GM19351 (cell line): ENCODE measurements around the gene TCF19.

Source experiments
- ATAC-seq: cut with Tn5 transposase; IDR thresholded peaks from one replicate; pipeline ENCODE4 v1.9.1; 2021; ENCODE audit warnings: mild to moderate bottlenecking, moderate library complexity; ENCODE audit not compliant: unreplicated experiment

TCF19 gene

DNA sequence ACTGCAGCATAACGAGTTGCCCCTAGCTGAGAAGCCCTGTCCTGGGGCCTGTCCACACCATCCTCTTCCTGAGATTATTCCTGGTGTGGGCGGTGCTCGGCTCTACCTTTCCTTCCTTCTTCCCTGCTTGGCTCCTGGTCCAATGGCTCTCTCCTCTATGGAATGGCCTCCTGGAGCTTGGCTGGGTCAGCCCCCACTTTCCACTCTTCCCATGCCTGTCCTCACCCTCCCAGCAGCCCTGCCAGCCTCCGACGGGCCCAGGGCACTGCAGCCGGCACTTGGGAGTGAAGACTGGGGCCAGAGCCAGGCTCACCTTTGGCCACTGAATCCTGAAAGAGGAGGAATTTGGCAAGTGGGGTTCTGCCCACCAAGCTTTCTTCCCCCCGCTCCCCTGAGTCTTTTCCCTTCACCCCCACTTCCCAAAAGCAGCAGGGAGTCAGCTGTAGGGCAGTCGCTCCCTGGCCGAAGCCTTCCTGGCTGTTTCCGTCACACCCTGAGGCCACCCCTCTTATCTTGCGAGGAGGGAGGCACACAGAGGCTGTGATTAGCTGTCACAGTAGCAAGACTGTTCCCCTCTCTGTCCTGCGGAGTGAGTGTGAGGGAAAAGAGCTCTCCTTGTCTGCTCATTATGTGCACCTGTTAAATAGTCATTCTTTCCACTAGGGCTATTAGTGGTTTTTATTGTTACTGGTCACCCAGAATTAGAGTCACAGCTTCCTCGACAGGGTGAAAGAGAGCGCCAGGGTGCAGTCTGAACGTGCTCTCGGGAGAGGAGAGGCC lies 31.8 kb upstream of the TCF19 start:
- ATAC-seq = no peak

DNA sequence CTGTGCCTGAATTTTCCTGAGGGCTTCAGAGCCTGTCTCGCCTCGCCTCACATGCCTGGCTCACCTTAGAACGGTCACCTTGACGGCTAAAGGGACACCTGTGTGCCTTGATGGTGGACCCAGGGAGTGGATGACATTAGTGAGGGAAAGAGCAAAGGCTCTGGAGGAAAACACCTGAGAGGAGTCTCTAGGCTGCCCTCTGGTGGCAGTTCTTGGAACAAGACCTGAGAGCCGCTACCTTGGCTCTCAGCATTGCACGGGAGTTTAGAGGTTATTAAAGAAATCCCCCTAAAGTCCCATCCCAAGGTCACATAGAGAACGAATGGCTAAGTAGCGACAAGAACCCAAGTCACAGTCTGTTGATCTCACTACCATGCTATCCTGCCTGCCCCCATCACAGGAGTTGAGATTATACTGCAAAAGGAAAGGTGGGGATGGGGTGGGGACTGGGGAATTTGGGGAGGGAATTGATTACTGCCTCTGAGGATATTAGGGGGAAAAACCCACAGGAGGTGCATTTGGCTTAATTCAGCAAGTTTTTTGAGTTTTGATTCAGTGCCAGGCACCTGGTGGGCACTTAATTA lies 30.2 kb upstream of the TCF19 start:
- ATAC-seq = no peak

DNA sequence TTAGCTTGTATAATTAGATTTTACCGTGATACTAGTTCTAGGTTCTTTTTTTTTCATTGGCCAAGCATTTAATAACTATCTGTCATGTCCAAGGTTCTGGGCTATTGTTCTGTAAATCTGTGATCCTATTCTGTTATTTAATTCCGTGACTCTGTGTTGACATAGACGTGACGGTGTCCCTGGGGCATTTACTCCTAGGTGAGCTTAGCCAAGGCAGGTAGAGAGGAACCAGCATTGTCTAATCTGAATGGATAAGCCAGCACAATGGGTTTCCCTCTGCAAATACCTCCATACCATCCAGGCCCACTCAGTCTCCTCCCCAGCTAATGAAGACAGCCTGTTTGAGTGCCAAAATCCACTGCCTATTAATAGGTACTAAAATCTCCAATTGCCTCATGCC lies 29.3 kb upstream of the TCF19 start:
- ATAC-seq = no peak

DNA sequence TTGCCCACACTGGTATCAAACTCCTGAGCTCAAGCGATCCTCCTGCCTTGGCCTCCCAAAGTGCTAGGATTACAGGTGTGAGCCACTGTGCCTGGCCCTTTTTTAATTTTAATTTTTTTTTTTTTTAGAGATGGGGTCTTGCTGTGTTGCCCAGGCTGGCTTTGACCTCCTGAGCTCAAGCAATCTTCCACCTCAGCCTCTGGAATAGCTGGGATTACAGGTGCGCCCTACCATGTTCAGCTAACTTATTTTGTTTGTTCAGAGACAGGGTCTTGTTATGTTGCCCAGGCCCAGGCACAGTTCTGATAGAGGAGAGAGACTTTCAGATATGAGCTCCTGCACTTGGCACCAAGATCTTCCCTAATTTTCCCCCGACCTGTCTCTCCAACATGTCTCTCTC lies 27.6 kb upstream of the TCF19 start:
- ATAC-seq = no peak

DNA sequence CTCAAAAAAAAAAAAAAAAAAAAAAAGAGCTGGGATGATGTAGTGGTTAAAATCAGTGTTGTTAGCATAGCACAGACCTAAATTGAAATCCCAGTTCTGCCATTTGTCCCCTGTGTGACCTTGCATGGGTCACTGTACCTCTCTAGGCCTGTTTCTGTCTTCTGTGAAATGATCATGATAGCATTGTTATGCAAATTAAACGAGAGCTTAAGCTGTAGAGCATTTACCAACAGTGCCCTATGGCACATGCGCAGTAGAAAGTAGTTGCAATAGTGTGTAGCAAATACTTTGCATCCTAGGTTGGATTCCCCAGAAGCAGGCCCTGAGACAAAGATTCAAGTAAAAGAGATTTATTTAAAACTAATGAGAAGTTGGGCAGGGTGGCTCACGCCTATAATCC lies 26.8 kb upstream of the TCF19 start:
- ATAC-seq = no peak

DNA sequence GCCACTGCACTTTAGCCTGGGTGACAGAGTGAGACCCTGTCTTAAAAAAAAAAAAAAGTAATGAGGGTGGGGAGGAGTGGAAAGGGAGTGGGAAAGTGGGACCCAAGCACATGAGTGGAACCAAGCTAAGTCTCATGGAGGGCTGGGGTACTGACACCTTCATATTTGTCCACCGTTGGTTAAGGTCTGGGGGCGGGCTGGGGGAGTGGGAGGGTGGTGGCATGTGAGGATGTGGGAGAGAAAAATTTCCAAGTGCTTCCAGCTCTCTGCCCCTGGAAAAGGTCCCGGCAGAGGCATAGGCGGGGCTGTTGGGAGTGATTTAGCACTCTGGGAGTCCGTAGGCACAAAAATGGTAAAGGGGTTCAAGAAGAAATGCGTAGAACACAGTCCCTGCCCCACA lies 25.6 kb upstream of the TCF19 start:
- ATAC-seq = no peak

DNA sequence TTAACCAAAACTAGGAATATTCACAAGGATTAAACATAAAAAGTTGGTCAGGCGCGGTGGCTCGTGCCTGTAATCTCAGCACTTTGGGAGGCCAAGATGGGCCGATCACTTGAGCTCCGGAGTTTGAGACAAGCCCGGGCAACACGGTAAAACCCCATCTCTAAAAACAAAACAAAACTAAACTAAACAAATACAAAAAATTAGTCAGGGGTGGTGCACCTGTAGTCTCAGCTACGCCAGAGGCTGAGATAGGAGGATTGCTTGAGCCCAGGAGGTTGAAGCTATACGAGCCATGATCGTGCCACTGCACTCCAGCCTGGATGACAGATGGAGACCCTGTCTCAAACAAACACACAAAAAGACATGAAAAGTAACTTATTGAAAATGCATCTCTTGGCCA lies 22.7 kb upstream of the TCF19 start:
- ATAC-seq = no peak

DNA sequence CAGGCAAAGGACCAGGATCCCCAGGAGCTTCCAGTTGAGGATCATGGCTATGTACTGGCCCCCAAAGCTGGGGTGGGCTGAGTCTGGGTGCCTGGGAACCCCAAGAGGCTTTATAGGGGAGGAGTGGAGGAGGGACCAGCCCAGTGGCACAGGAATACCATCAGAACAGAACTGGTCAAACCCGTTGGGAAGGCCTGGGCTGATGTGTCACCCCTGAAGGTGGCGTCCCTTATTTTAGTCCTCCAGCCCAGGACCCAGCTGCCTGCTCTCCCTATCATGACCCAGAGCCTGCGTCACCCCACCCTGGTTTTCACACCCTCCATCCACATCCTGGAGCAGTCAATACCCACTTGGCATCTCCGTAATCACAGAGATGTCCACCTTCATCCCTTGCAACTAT lies 19.4 kb upstream of the TCF19 start, which contains the start of gene PSORS1C2:
Gene PSORS1C2 (minus strand): TSS at position 85 of the 400 bp plus-strand sequence. CDS start 40 bp downstream, at position 45.
- no peak for ATAC-seq

DNA sequence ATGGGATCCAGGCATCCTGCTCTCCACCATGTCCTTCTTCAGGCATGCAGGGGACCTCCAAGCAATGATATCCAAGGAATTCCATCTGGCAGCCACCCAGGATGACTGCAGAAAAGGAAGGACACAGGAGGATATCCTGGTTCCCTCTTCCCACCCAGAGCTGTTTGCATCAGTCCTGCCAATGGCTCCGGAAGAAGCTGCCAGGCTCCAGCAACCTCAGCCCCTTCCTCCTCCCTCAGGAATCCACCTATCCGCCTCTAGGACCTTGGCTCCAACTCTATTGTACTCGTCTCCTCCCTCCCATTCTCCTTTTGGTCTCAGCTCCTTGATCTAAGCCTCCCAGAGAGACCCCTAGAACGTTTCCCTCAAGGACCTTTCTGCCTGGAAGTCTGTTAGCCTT lies 18.8 kb upstream of the TCF19 start:
- ATAC-seq = no peak

DNA sequence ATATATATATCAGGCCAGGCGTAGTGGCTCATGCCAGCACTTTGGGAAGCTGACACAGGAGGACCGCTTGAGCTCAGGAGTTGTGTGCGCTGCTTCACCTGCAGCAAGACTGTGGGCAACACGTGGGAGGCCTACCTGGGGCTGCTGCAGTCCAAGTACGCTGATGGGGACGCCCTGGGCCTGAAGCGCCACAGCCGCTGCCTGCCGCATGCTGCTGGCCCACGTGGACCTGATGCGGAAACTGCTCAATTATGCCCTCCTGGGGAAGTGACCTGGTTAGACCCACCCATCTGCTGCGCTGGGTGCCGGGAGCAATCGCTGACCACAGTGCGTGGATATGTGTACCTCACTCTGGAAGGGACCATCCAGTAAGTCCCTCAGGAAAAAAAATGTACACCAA lies 17.7 kb upstream of the TCF19 start:
- no peak for ATAC-seq

DNA sequence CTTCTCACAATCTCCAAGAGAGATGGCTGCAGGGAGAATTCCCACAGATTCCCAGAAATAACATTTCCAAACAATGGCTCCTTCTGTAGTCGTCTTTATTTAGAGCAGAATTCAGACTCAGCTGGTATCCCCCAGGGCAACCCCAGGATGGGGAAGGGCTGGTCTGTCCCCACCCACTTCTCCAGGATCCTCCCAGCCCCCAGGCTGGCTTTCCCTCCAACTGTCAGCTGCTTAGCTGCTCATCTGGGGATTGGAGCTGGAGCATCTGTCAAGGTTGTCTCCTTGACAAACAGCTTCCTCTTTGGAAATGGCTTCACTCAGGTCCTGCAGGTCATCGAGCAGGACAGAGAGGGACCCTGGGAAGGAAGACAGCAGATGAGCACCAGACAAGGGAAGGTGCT lies 16.0 kb upstream of the TCF19 start:
- no peak for ATAC-seq

DNA sequence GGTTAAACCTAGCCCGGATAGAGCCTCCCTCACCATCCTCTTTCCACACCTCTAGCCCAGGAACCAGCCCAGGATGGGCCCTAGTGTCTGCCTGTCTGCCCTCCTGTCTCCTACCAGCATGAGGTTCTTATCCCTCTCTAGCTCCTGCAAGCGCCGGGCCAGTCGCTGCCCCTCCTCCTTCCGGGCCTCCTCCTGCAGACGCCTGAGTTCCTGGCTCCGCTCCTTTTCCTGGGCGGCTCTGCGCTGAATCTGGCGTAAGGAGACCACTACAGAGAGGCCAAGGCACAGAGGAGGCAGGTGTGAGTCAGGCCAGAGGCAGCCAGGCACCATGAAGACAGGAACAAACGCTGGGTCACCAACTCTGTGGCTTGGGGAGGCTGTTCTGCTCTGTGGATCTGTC lies 15.2 kb upstream of the TCF19 start:
- no peak for ATAC-seq

DNA sequence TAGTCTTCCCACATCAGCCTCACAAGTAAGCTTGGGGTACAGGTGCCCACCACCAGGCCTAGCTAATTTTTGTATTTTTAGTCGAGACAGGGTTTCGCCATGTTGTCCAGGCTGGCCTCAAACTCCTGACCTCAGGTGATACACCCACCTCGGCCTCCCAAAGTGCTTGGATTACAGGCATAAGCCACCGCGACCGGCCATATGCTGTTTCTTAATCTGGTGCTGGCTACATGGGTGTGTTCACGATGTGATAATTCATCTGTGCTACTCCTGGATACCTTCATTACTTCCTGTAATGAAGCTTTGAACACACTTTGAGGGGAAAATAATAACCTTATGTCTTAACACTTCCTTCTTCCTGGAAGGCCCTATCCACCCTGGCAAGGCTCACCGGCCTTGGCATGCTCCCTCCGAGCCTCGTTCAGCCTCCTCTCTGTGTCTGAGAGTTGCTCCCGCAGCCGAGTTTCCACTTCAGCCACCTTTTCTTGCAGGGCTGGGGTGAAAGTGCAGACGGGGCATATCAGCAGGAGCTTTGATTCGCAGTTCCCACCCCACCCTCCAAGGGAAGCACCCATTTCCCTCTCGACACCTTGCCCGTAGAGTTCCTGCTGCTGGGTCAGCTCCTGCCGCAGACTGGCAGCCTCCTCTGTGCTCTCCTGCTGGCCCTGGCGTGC lies 14.0 kb upstream of the TCF19 start:
- ATAC-seq = no peak

DNA sequence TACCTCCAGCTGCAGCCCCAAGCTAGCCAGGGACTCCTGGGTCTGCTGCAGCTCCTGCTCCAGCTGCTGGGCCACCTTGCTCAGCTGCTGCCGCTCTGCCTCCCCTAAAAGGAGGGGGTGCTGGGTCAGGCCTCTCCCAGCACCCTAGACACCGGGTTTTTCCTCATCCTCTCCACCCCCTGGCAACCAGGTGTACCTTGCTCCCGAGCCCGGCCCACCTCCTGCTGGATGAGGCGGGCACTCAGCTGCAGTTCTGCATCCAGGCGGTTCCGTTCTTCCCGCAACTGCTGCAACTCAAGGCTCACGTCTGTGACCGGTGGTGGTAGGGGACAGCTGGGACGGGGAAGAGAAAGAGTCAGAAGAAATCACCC lies 13.4 kb upstream of the TCF19 start:
- no peak for ATAC-seq

DNA sequence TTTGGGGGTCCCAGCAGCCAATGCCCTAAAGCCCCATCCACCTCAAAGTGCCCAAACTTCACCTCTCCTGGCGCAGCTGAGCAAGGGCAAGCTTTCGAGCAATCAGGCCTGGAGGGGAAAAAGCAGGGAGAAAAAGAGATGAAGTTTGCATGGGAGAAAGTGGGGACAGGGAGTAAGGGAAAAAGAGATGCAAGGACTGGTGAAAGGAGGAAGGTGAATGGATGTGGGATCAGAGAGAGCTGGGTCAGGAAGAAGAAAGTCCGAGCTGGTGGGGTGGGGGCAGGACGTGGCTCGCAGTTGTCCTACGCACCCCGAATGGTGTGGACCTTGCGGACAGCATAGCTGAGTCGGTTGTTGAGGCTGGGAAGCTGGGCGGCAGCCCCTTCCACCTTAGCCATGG lies 13.0 kb upstream of the TCF19 start:
- no peak for ATAC-seq

DNA sequence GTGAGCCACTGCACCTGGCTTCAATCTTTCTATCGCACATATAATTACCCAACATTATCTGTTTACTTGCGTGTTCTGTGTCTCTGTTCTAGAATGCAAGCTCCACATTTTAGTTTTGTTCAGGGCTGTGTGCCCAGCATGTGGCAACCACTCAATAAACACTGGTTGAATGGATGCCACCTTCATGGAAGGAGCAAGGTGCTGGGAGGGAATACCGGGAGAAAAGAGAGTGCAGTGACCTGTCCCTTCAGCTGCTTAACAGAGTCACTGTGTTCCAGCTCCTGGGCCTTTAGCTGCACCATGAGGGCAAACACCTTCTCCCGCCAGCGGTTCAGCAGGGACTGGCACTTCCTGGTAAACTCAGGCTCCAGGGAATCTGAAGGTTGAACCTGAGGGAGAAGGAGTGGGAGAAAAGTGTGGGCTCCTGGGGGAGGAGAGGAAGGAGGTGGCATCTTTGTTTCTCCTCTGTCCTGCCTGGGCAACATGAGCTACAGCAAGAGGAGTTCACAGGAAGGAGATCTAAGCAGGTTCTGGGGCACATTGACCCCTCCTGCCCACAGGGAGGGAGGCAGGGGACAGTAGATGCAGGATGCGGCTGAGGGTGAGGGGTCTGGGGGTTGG lies 8.5 kb upstream of the TCF19 start:
- no peak for ATAC-seq

DNA sequence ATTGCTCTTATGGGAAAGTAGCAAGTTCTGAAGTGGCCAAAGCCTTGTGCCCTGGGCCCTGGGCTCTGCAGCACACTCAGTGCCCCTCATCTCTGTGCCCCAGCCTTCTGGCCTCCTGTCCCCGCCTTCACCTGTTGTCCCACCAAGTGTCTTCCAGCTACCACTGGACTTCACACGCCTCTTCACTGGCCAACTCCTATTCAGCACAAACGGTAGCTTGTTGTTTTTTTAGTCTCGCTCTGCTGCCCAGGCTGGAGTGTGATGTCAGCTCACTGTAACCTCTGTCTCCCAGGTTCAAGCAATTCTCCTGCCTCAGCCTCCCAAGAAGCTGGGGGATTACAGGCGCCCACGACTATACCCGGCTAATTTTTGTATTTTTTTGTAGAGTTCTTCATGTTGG lies 5.6 kb upstream of the TCF19 start:
- no peak for ATAC-seq

DNA sequence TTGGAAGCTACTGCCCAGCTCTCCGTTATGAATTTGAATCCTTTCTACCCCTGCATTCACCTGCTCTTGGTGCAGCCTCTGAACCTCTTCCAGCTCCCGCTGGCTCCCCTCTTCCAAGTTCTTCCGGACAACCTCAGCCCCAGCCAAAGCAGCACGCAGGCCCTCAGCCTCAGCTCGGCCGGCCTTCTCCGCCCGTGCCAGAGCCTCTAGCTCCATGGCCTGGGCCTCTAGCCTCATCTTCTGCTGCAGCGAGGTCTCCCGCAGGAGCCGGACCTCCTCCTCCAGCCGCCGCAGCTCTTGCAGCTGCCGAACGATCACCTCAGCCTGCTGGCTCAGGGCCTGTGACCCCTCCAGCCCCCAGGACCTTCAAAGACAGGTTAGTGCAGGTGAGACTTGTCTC lies 4.0 kb upstream of the TCF19 start:
- ATAC-seq = no peak

DNA sequence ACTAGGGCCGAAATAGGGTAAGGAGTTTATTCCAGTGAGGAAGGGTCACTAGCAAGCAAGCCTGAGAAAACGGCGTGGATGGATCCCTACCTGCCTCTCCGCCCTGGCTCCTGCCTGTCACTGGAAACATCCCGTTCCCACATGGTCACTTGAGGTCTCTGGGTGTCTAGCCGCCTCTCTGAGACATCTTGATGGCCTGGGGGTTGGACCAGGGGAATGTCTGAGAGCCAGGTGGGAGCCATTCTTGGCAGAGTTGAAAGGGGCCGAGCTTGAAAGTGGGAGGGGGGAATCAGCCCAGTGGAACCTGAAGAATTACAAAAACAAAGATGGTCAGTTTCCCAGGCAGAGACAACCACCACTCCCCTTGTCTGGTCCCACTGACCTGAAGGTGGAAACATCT lies 1.7 kb upstream of the TCF19 start:
- ATAC-seq = no peak

DNA sequence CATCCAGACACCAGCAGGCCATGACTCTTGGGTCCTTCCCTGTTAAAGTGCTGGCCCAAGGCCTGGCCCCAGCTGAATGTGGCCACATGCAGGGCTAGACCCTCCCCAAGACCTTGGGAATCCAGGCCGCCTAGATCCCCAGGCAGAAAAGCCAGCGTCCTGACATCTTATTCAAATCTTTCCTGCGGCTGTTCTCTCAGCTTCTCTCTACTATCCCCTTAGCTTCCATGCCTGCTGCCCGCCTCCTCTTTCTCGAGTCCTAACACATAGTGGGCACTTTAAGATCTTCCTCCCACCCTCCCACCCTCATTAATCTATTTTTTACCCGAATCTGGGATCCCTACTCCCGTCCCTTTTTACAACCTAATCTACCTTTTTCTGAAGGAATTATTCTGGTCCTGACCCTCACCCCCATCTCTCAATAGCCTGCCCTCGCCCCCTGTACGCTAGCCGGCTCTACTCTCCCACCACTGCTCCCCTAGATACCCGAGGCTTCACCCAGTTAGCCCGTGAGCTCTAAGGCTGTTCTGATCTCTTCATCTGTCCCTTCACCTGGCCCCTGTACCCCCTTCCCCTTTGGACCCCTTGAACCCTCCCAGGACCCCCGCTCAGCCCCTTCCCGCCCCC lies 763 bp upstream of the TCF19 start, which contains the start of gene CCHCR1:
Gene CCHCR1 (minus strand): TSS at position 290 of the 627 bp plus-strand sequence. CDS start 202 bp downstream, at position 88.
- ATAC-seq = peak; percentile 13
